Adrenal gland (tissue), 5 donors: ENCODE data around the gene CYP19A1.

Experiments used
- POLR2A ChIP-seq, 2 donors: fragments of 450-650 bp; IDR thresholded peaks; one replicate each; pipeline ENCODE4 v1.6.1; 2017; ENCODE audit warnings: antibody characterized with exemption in 2 of 2, mild to moderate bottlenecking in 2 of 2, moderate library complexity in 1 of 2
- TF ChIP-seq, protein P1 (sequence below), 6 experiments: fragments of 450-650 bp in 4 of 6; fragments of 200-600 bp in 2 of 6; sonication (generic) in 1 of 6; IDR thresholded peaks; 1 replicate in 5 of 6; 2 replicates in 1 of 6; pipeline versions ENCODE4 v1.5.1 to v1.8.0; 2016 to 2021; ENCODE audit warnings: antibody characterized with exemption in 6 of 6, mild to moderate bottlenecking in 2 of 6, moderate library complexity in 1 of 6
- donor health status: DM: no; HTN: no; CAD: no.

DNA sequence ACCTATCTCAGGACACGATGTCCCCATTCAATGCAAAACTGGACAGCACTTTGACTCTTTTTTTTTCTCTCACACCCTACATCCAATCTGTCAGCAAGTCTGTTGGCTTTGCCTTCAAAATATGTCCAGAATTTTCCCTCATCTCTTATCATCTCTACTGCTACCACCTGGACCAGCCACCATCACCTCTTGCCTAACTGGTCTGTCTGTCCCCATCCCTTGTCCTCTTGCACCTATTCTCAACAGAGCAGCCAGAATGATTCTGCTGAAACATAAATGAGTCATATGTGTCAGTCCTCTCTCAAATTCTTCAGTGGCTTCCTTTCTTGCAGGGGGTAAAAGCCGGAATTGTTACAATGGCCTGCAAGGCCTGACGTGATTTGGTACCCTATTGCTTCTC is 105.8 kb downstream of the CYP19A1 start:
- TF ChIP-seq, protein P1, sequence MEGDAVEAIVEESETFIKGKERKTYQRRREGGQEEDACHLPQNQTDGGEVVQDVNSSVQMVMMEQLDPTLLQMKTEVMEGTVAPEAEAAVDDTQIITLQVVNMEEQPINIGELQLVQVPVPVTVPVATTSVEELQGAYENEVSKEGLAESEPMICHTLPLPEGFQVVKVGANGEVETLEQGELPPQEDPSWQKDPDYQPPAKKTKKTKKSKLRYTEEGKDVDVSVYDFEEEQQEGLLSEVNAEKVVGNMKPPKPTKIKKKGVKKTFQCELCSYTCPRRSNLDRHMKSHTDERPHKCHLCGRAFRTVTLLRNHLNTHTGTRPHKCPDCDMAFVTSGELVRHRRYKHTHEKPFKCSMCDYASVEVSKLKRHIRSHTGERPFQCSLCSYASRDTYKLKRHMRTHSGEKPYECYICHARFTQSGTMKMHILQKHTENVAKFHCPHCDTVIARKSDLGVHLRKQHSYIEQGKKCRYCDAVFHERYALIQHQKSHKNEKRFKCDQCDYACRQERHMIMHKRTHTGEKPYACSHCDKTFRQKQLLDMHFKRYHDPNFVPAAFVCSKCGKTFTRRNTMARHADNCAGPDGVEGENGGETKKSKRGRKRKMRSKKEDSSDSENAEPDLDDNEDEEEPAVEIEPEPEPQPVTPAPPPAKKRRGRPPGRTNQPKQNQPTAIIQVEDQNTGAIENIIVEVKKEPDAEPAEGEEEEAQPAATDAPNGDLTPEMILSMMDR (IDR thresholded peaks at IDR 0.05), result no peak
- no peak for TF ChIP-seq POLR2A (IDR thresholded peaks at IDR 0.05)
